Measurements from ENCODE around the gene HNRNPH1.

HNRNPH1 gene

DNA sequence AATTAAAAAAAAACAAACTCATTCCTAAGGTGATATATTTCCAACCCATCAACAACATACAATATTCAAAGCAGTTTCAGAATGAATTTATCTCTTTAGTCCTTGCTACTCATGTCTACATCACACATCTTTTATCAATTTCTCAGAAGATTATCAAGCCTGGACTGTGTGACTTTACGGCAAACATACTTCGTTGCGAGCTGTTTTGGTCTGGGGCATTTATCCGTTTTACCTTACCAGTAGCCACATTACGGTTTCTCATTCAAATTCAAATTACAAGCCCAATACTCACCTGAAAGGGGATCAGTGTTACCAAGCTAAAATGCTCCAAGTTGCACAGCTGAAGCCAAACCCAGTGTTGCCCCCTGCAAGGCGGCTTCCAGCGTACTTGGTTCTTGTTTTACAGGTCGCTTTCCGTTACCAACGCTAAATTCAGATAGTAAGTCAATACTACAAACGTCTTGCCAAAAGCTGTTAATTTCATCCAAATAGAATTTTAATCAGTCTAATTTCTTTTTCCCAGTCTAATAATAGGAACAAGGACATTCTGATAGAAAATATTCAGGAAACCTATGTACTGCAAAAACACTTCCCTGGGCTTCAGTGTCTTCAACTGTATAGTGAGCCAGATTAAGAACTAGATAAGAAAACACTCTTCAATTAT lies 1.8 kb downstream of the HNRNPH1 start:
- DNase-seq = no peak

DNA sequence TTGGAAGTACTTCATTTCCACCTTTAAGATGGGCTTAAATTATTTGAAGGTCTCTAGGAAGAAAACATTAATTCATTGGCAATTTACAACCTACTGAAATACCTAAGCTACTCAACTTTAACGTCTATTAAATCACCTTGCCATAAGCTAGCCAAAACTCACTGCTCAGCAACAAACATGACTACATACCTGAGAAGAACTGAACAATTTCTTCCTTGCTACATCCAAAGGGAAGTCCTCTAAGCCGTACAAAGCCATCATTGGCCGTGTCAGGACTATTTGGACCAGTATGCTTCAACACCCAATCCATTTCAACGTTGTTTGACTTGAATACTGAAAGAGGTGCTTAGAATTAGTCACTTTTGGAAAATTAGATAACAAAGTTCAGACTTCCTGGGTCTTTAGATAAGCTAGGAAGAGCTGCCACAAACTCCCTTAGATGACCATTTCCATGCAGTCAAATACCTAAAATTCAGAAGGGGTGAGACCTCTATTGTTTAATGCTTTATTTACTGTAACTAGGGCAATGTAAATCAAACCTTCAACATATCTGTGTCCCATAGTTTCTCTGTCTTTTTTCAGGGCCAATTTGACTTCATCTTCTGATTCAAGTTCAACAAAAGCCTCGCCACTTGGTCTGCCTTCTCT lies 2.6 kb downstream of the HNRNPH1 start:
- no peak for DNase-seq

DNA sequence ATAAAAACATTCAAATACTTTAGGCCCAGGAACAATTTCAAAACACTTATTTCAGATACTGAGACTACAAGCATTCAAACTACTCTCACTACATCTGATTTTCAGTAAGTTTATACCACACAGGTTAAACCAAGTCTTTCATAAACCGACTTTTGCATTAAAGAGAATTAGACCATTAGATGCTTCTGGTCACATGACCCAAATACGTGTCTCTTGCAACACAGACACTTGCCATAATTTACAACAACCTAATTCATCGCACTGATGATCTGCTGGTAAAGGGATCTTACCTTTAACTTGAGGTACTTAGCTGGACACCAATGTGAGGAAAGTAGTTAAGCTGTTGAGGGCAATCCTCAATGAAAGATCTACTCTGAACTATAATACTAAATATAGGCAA lies 3.2 kb downstream of the HNRNPH1 start:
- DNase-seq = no peak

DNA sequence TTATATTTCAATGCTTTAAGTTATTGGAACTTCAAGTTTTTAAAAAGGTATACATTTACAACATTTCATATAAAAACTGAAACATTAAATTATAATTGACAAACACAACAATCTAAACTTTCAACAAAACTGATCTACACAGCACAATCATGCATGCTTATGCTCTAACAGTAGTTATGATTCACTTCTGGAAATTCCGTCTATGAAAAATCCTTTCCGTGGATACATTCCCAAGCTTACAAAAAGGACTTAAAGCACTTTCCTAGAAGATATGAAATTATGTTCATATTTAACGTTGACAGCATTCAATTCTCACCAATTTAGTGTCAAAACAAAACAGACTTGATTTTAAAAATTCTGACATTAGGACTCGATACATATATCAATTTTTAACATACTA lies 3.7 kb downstream of the HNRNPH1 start:
- no peak for DNase-seq

DNA sequence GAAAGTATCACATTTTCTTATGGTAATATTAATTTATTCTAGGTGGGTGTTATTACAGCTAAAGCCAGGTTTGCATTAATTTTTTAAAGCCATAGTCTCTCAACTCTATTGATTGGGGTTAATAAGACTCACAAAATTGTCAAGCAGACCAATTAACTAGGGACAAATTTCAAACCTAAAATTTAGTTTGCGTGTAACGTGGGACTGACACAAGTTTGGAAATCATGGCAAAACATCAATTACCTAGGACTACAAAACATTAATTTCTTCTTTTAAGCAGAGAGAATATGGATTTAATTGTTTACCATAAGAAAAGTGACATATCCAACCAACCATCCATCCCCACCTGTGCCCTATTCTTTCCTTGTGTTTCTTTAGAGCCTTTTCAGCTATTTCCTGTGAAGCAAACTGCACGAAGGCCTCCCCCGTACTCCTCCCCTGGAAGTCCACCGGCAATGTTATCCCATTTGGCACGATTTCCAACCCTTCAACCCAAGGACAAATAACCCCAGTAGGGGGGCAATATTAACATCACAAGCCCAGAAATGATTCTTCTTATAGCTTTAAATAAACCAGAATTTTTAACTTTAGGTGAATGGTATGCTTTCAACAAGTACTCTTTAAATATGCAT lies 4.4 kb downstream of the HNRNPH1 start:
- DNase-seq = no peak

DNA sequence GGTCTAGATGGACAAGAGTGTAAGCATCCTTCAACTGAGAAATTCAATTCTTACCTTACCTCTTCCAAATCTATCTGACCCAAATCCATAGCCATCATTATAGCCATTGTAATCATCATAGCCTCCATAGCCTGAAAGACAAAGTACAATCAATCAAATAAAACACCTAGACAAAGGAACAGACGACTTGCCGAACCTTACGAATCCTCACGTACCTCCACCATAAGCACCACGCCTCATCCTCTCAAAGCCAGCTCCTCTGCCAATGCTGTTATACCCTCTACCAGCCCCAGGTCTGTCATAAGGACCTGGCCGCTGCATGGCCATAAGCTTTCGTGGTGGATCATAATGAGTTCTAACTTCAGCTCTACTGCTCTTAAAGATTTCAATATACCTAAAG lies 5.5 kb downstream of the HNRNPH1 start:
- DNase-seq = no peak

DNA sequence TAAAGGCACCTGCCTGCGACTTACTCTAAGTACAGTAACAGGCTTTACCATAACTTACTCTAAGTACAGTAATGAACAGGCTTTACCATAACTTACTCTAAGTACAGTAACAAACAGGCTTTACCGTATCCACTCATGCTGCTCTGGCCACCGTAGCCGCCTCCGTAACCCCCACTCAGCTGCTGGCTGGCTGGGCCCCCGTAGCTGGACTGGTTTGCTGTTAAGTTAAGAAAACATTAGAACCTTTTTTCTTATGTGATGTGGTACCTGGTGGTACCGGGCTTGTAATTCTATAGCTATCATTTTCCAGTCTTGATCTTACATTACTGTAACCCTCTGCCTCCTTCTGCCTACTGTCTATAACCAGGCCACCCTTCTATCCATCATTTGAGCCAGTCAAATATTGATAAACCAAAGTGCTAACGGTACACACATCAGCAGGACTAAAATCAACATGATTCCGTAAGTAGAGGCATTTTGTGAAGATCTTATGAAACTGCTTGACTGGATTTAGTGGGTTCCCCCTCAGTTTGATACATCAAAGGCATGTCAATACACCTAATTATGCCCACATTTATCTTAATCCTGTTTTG lies 7.4 kb downstream of the HNRNPH1 start:
- DNase-seq = no peak

DNA sequence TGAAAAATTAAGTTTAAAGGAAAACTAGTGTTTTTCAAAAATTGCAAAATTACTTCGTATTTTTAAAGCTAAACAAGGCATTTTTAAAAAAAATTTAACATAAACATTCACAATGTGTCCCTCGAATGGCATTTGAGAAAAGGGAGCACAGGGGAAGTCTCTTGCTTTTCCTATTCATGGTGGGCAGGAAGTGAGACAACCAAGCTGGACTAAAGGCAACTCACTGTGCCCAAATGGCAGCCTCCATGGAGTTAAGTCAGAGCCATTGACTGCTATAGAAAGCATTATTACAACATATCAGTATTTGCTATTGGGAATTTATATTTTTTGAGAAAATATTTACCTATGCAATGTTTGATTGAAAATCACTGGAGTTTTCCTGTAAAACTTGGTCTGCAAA lies 8.3 kb downstream of the HNRNPH1 start:
- DNase-seq = no peak

DNA sequence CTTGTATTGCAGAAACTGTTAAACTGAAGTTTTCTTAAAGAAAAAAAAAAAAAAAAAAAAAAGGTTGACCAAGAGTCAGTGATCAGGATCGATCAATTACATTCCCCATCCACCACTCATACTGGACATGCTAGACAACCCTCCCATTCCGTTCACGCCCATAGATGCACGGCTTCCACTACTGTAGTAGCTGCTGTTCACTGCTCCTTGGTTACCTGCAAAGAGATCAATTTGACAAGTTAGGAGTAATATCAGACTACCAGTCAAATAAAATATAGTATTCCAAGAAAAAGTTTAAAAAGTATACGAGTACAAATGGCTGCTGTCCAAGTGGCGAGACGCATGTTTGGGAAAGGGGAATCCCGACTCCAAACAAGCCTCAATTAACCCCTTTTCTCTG lies 8.7 kb downstream of the HNRNPH1 start:
- DNase-seq = no peak

DNA sequence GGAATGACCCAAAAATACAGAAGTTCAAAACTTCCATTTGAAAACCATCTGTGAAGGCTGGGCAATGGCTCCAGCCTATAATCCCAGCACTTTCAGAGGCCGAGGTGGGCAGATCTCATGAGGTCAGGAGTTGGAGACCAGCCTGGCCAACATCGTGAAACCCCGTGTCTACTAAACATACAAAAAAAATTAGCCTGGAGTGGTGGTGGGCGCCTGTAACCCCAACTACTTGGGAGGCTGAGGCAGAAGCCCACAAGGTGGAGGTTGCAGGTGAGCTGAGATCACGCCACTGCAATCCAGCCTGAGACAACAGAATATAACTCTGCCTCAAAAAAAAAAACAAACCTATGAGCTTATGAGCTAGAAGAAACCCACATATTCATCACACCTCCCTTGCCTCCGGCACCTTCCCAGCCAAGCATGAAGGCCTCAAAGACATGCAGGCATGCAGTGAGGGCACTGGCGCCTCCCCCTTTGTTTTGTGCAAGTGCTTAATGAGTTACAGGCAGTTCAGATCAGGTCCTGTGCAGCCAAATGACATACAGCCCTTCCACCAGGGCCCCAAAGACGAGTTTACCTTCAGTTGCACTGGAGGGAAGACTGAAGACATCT lies 9.9 kb downstream of the HNRNPH1 start:
- DNase-seq = no peak

DNA sequence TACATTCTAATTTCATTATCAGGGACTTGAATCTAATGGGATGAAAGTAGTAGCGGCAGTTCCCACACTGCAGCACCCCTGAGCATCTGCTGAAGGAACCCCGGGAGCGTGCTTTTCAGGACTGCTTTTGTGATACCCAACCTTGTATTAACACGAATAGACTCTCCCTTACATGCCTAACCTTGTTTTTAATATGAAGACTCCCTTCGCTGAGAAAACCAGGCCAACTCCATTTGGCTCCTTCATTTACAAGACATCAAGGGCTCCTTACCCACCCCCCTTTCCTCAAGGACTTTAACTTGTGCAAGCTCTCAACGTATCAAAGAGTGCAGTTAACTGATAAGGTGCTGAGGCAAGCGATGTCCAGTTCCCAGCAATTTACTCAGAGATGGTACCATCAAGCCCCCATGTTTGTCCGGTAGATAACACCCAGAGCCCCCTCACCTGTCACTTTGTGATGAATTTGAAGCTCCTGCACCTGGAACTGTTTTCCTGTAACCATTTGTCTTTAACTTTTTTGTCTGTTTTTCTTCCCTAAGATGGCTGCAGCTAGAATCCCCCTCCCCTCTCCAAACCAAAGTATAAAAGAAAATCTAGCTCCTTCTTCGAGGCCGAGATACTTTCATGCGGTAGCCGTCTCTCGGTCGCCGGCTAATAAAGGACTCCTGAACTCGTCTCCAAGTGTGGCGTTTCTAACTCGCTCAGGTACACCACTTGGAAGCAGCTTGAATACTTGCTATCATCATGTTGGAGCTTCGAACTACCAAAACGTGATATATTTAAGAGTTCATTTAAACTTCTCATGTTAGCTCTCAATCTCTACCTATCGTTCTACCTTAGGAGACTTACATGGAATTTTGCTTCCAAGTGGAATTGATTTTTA lies 10.7 kb downstream of the HNRNPH1 start:
- DNase-seq = no peak

DNA sequence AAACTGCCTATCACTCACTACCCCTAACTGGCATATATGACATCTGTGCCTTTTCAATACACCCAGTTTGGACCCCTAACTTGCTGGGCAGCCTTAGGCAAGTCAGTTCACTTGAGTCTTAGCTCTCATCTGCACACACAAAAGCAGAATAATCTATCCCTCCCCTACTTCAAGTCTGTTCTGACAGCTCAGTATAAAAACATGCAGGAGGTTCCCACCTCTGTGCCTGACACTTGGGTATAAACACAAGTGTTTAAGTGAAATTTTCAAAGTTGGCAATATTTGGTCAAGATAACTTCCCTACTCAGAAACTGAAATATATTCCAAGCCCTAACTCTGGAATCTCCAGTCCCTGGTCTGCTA lies 12.6 kb downstream of the HNRNPH1 start:
- no peak for DNase-seq

DNA sequence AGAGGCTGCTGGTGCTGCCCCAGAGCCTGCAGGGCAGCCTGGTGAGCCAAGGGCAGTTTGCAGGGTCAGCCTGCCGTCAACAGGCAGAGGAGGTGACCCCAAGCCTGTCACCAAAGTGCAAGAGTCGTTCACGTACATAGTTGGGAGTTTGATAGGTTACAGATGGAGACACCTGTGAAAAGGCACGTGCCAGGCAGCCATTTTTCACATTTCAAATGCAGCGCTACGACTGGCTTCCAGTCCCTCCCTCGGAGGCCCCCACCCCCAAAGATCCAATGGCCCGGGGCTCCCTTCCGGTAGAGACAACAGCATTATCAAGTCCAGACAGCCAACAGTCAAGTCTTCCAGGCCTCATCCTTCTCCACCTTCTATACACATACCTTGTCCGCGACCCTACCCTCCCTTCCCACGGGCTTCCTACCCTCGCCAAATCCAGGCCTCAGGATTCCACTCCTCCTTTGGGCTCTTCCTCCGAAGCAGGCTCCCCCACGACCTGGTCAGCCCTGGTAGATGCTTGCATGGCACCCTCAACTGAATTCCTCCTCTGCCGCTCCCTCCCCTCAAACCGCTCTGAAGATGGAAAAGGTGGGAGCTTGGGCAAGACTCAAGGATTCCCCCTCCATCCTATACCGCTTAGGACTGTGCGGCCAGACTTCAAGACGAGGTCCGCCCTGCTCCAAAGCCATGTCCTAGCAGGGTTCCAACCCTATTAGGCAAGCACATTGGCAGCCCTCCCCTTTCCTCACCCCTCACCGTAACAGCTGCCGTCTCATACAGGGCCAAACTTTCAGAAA lies 13.2 kb downstream of the HNRNPH1 start:
- no peak for DNase-seq

DNA sequence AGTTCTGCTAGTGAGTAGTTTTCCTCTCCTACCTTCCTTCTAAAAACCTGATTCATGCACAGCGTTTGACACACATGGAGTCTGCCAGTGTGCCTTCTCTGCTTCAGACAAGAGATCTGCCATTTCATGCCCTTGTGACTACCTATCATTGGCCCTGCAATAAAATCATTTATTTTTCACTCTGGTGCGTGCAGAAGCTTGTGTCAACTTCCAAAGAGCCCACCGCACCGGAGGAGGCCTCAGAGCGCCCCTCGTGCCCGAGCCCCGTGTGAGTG lies 13.7 kb downstream of the HNRNPH1 start:
- no peak for DNase-seq

DNA sequence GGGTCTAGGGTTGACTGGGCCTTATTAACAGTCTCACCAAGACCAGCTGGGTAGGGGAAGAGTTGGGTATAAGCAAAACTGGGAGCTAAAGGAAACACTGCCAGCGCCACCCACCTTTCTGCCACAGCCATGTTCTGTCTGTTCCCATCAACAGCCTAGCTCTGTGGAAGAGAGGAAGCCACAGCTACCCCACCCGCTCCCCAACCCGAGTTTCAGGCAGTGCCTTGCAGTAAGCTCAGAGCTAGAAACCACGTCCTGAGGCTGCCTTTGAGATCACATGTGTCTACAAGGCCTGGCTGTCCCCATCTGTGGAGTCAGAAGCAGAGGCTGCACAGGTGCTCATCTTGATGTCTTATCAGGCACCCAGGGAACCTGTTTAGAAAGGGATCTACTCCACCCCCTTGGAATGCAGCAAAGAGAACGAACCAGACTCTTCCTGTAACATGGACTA lies 15.3 kb downstream of the HNRNPH1 start:
- DNase-seq = peak; percentile 61

DNA sequence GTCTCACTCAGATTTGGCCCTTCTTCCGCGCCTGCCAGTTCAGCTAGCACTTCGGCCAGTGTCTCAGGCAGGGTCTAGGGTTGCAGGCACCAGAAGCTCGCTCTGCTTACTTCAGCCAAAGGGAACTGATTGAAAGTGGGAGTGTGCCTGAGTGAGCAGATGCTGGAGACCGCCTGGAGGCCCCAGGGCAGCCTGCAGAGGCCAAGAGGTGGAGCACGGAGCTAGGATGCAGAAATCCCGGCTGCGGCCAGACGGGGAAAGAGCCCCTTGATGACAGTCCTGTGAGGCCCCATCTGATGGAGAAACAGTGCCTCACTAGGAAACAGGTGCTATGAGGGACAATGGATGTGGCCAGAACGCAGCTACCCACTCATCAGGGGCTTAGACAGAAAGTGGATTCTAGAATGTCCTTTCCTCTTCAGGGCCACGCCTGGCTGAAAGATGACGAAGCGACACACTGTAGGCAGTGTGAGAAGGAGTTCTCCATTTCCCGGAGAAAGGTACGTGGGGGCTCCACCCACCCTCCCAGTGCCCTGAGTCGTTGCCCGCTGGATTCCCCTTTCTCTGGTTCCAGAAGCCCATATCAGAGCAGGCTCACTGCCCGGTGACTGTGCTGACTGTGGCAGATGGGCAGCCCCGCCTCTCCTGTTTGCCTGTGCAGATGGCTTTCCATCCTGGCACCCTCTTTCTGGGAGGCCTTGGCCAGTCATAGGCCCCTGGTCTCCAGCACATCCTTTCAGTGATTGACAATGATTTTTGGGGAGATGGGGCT lies 16.1 kb downstream of the HNRNPH1 start:
- DNase-seq = no peak

DNA sequence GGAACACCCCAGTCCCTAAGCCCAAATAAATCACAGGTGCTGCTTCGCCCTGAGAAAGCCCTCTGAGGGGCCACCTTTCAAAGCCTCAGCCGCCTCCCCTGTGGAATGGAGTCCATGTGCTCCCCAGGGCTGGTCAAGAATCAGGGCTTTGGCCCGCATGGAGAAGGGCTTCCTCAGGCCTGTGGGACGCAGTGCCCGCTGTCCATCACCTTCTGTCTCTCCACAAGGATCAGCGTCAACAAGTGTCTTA lies 16.6 kb downstream of the HNRNPH1 start:
- no peak for DNase-seq

DNA sequence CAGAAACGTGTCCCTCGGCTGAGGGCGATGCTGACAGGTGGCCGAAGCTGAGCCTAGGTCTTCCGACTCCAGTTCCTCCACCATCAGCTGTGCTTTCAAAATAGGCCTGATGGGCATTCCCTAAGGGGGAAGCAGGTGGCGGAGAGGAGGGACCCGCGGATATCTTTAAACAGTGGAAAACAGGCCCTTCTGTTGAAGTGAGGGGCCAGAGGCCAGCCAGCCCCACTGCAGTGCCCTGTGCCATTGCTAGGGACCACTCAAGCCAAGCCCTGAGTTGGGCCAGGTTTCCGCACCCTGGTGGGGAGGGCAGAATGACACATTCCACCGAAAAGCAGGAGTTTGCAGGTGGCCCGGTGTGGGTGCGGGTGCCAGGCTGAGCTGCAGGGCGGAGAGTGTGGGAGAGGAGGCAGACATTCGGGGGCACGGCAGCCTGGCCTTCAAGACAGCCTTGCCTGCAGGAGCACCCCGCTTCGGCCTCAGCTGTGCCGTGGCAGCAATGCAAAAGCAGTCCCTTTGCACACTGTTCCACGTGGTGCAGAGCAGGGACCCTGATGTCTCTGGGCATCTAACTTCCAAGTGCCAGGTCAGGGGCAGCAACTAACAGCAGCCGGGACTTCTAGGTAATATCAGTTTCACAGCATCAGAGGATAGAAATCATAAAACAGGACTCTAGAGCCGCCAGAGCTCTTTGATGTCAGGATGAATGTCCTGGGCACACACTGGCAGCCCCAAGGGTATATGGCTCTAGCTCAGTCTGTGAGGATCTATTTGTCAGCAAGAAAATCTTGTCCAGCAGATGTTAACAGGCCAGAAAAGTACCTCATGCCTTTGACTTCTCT lies 17.2 kb downstream of the HNRNPH1 start:
- DNase-seq = no peak

DNA sequence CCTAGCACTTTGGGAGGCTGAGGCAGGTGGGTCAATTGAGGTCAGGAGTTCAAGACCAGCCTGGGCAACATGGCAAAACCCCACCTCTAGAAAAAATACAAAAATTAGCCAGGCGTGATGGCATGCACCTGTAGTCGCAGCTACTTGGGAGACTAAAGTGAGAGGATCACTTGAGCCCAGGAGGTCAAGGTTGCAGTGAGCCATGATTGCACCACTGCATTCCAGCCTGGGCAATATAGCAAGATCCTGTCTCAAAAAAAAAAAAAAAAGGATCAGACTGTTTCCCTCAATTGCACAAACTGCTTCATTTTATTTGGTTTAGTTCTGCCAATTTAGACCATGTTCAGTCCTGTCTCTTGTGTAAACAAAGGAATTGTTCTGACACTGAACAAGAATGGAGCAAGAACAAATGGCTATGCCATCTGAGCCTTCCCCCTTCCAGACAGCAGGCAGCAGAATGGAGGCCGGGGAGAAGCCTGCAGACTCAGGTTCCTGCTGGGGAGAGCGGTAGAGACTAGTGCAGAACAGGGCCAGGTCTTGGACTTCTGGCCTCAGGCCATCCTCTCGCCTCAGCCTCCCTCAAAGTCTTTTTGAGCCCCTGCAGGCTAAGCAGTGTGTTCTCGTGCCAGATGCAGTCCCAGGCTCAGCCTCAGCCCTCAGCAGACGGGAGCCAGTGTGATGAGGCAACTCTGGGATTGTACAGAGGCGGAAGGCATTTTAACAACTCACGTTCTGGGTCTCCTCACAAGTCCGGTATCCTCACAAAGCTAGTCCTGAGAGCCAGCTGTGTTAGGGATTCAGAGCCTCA lies 18.2 kb downstream of the HNRNPH1 start:
- no peak for DNase-seq

DNA sequence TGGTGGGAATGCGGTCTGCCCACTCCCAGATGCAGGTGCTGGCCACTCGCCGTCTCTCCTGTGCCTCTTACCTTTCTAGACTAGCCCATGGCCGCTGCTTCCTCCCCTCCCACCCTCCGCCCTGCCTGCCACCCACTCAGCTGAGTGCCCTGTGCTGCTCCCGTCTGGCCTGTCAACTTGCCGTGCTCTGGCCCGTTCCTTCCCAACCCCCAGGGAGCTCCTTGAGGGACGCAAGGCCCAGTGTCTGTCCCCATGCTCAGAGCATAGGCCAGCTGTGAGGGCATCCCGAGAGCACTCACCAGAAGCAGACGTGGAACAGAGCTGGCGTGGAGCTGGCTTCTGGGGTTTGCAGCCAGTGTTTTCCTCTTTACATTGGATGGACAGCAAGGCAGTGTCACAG lies 20.2 kb downstream of the HNRNPH1 start:
- no peak for DNase-seq
